H1 (cell line): Measurements from ENCODE around the gene TRIM65. TPM values are rescaled to one million over a fixed set of nuclear protein-coding genes. Genes with fewer than 3 reads are reported as not detected.

Experiments
- BACH1 ChIP-seq: IDR thresholded peaks from 2 replicates; pipeline ENCODE4 v1.6.1; 2012; ENCODE audit warnings: low read length, improper control_type of control experiment
- BRCA1 ChIP-seq: IDR thresholded peaks from 2 replicates; pipeline ENCODE4 v1.6.1; 2012; ENCODE audit warnings: low read depth, low read length, improper control_type of control experiment
- CBX5 ChIP-seq: fragments of 300-800, 300-1000 bp; sonication (generic); IDR thresholded peaks from 2 replicates; pipeline ENCODE4 v1.7.1; 2016; ENCODE audit warnings: antibody characterized with exemption, low read length, low read depth
- CEBPB ChIP-seq: IDR thresholded peaks from 2 replicates; pipeline ENCODE4 v1.6.1; 2012; ENCODE audit warnings: low read depth, low read length
- CHD1 ChIP-seq: IDR thresholded peaks from 2 replicates; pipeline ENCODE4 v1.6.1; 2012; ENCODE audit warnings: low read depth, low read length, improper control_type of control experiment
- CHD2 ChIP-seq: IDR thresholded peaks from 2 replicates; pipeline ENCODE4 v1.6.1; 2012; ENCODE audit warnings: low read length, improper control_type of control experiment
- EGR1 ChIP-seq: IDR thresholded peaks from 2 replicates; pipeline ENCODE4 v1.6.1; 2011; ENCODE audit warnings: low read depth, low read length, borderline replicate concordance
- EP300 ChIP-seq, 2 experiments: IDR thresholded peaks; 1 replicate in 1 of 2; 2 replicates in 1 of 2; pipeline ENCODE4 v1.6.1; 2011 to 2012; ENCODE audit warnings: low read depth in 2 of 2, low read length in 2 of 2, mild to moderate bottlenecking in 2 of 2, borderline replicate concordance in 1 of 2, inconsistent platforms in 1 of 2, moderate library complexity in 1 of 2
- KDM4A ChIP-seq: IDR thresholded peaks from one replicate; pipeline ENCODE4 v1.7.1; 2012; ENCODE audit warnings: low read depth, mild to moderate bottlenecking, moderate library complexity, low read length, inconsistent platforms; ENCODE audit not compliant: severe bottlenecking
- KDM5A ChIP-seq: fragments of 200-600 bp; IDR thresholded peaks from 2 replicates; pipeline ENCODE4 v1.7.1; 2012; ENCODE audit warnings: mild to moderate bottlenecking, low read length, inconsistent platforms, mixed read lengths
- MAFK ChIP-seq: IDR thresholded peaks from 2 replicates; pipeline ENCODE4 v1.6.1; 2012; ENCODE audit warnings: low read depth, mild to moderate bottlenecking, improper control_type of control experiment, low read length
- RBBP5 ChIP-seq: IDR thresholded peaks from 2 replicates; pipeline ENCODE4 v1.7.1; 2012; ENCODE audit warnings: low read depth, mild to moderate bottlenecking, inconsistent platforms, low read length, moderate library complexity, borderline replicate concordance
- RNF2 ChIP-seq: fragments of 200-900, 300-1000 bp; sonication (generic); IDR thresholded peaks from 2 replicates; pipeline ENCODE4 v1.7.1; 2016; ENCODE audit warnings: borderline replicate concordance, low read depth, mild to moderate bottlenecking, antibody characterized with exemption, low read length; ENCODE audit not compliant: poor library complexity, severe bottlenecking; ENCODE audit errors: missing control alignments
- SRF ChIP-seq: IDR thresholded peaks from 2 replicates; pipeline ENCODE4 v1.6.1; 2011; ENCODE audit warnings: mild to moderate bottlenecking, low read depth, low read length, moderate library complexity
- TAF1 ChIP-seq: IDR thresholded peaks from 2 replicates; pipeline ENCODE4 v1.6.1; 2011; ENCODE audit warnings: mild to moderate bottlenecking, low read depth, low read length
- polyA plus RNA-seq, 7 experiments: library from polyadenylated mRNA; depleted of rRNA in 3 of 7; stranded (reverse) in 5 of 7; unstranded in 2 of 7; fragments of >200 nt in 5 of 7; fragments of 200-250 nt in 2 of 7; gene quantifications; 1 replicate in 5 of 7; 2 replicates in 1 of 7; 4 replicates in 1 of 7; pipeline versions ENCODE4 v1.2.1 to v1.2.3, GENCODE V29; 2011 to 2013; ENCODE audit warnings: missing spikeins in 2 of 7, mixed read lengths in 2 of 7
- total RNA-seq: library from RNA; stranded (reverse); fragmentation: NEBNext Ultra II Directional; extraction: Animal tissue kit (Norgen Biotek cat#: 25700); gene quantifications from 2 replicates; pipeline ENCODE4 v1.2.1, GENCODE V29; 2021
- TF ChIP-seq, protein P1 (sequence below): IDR thresholded peaks from 2 replicates; pipeline ENCODE4 v1.6.1; 2011; ENCODE audit warnings: low read depth, mild to moderate bottlenecking, low read length; ENCODE audit not compliant: insufficient read depth
- TF ChIP-seq, protein P2 (sequence below): IDR thresholded peaks from 2 replicates; pipeline ENCODE4 v1.6.1; 2012; ENCODE audit warnings: inconsistent platforms
- TF ChIP-seq, protein P3 (sequence below): IDR thresholded peaks from 2 replicates; pipeline ENCODE4 v1.6.1; 2012; ENCODE audit warnings: low read length, inconsistent platforms
- TF ChIP-seq, protein P4 (sequence below): IDR thresholded peaks from 2 replicates; pipeline ENCODE4 v1.6.1; 2012; ENCODE audit warnings: inconsistent platforms
- TF ChIP-seq, protein P5 (sequence below), 3 experiments: IDR thresholded peaks; 1 replicate in 2 of 3; 2 replicates in 1 of 3; pipeline versions ENCODE4 v1.5.1 to v1.6.1; 2011; ENCODE audit warnings: low read length in 3 of 3, mild to moderate bottlenecking in 3 of 3, inconsistent platforms in 2 of 3, low read depth in 1 of 3, moderate library complexity in 1 of 3; ENCODE audit not compliant: insufficient read depth in 1 of 3; ENCODE audit errors: control extremely low read depth in 1 of 3

The TRIM65 gene
- total and polyA plus RNA-seq, 2 of the 8 experiments (the other 6 are each of a cell fraction or from before 2014, with no cell fraction given), result 21.2 to 48.6 TPM

DNA sequence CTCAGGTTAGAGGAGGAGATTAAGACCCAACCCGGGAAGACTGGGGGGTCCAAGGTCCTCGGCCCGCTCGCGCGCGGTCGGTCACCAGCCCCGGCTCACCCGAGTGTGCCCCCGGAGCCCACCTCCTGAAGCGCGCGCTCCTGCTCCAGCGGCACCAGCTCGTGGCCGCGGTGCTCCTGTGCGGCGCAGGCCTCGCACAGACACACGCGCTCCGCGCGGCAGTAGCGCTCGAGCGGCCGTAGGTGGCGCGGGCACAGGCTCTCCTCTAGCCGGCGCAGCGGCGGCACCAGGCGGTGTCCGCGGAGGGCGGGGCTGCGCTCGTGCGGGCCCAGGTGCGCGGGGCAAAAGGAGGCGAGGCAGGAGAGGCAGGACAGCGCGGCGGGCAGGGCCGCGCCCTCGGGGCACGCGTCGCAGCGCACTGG, 19.0 kb downstream of the TRIM65 start (continued):
- TF ChIP-seq RBBP5, result peak; percentile 71; the same call in 1 of the 2 replicates
- no peak for TF ChIP-seq CBX5
- no peak for TF ChIP-seq CHD1
- no peak for TF ChIP-seq CEBPB
- no peak for TF ChIP-seq SRF
- TF ChIP-seq EGR1, result no peak
- TF ChIP-seq TAF1, result peak; percentile 51
- TF ChIP-seq, protein P1, sequence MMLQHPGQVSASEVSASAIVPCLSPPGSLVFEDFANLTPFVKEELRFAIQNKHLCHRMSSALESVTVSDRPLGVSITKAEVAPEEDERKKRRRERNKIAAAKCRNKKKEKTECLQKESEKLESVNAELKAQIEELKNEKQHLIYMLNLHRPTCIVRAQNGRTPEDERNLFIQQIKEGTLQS, result no peak
- no peak for TF ChIP-seq BRCA1
- TF ChIP-seq KDM4A, result peak; percentile 73
- TF ChIP-seq CHD2, result no peak
- TF ChIP-seq RNF2, result peak; percentile 37
- TF ChIP-seq, protein P2, sequence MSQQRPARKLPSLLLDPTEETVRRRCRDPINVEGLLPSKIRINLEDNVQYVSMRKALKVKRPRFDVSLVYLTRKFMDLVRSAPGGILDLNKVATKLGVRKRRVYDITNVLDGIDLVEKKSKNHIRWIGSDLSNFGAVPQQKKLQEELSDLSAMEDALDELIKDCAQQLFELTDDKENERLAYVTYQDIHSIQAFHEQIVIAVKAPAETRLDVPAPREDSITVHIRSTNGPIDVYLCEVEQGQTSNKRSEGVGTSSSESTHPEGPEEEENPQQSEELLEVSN, result peak; percentile 63
- TF ChIP-seq EP300 (IDR thresholded peaks at IDR 0.05; ENCODE audit: borderline replicate concordance in 1 of 2, low read depth in 2 of 2, low read length in 2 of 2), result no peak
- TF ChIP-seq BACH1, result no peak
- TF ChIP-seq MAFK, result no peak
- TF ChIP-seq KDM5A, result no peak
- TF ChIP-seq, protein P3, sequence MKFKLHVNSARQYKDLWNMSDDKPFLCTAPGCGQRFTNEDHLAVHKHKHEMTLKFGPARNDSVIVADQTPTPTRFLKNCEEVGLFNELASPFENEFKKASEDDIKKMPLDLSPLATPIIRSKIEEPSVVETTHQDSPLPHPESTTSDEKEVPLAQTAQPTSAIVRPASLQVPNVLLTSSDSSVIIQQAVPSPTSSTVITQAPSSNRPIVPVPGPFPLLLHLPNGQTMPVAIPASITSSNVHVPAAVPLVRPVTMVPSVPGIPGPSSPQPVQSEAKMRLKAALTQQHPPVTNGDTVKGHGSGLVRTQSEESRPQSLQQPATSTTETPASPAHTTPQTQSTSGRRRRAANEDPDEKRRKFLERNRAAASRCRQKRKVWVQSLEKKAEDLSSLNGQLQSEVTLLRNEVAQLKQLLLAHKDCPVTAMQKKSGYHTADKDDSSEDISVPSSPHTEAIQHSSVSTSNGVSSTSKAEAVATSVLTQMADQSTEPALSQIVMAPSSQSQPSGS, result no peak
- TF ChIP-seq, protein P4, sequence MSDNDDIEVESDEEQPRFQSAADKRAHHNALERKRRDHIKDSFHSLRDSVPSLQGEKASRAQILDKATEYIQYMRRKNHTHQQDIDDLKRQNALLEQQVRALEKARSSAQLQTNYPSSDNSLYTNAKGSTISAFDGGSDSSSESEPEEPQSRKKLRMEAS, result peak; percentile 93
- TF ChIP-seq, protein P5, sequence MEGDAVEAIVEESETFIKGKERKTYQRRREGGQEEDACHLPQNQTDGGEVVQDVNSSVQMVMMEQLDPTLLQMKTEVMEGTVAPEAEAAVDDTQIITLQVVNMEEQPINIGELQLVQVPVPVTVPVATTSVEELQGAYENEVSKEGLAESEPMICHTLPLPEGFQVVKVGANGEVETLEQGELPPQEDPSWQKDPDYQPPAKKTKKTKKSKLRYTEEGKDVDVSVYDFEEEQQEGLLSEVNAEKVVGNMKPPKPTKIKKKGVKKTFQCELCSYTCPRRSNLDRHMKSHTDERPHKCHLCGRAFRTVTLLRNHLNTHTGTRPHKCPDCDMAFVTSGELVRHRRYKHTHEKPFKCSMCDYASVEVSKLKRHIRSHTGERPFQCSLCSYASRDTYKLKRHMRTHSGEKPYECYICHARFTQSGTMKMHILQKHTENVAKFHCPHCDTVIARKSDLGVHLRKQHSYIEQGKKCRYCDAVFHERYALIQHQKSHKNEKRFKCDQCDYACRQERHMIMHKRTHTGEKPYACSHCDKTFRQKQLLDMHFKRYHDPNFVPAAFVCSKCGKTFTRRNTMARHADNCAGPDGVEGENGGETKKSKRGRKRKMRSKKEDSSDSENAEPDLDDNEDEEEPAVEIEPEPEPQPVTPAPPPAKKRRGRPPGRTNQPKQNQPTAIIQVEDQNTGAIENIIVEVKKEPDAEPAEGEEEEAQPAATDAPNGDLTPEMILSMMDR (IDR thresholded peaks at IDR 0.05; ENCODE audit: control extremely low read depth in 1 of 3, insufficient read depth in 1 of 3, low read depth in 1 of 3, low read length in 3 of 3), result peak; percentile 53 to 69 (median 57)
